Stimulated activated CD8-positive, alpha-beta memory T cell treated with anti-CD3 and anti-CD28 coated beads, Interleukin-7, amount 100 ng/mL, for 24 hours (primary cell): ENCODE results near the gene TMPRSS9.

ENCODE experiments used
- DNase-seq: peaks from one replicate; pipeline ENCODE4 v3.0.0-alpha.2; 2020; ENCODE audit warnings: low read depth

Gene TMPRSS9

DNA sequence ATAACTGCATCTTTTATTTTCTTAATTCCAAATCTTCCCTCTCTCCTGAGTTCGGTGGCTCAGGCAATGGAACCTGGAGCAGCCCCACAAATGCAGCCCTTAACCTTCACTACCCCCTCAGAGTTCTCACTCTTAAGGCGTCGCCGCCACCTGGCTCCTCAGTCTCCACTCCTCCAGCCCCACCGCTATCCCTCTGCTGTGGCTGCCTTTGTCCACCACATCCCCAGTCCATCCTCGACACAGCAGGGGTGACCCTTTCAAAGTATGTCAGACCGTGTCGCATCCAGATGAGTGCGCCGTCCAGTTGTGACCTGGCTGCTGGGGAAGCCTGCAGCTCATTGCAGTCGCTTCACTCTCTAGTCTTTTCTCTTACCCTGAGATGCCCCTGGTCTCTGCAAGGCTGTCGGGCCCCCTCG, 30.6 kb upstream of the TMPRSS9 start:
- DNase-seq, result no peak

DNA sequence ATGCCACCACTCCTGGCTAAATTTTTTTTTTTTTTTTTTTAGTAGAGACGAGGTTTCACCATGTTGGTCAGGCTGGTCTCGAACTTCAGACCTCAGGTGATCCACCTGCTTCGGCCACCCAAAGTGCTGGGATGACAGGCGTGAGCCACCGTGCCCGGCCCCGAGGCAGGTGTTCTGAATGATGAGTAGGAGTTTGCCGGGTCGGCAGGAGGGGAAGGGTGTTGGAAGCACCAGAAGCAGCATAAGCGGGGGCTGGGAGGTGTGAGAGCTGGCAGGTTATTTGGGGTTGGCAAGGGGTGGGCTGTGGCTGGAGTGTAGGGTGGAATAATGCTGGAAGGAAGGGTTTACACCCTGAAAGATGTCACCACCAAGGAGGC, 29.8 kb upstream of the TMPRSS9 start:
- DNase-seq, result no peak

DNA sequence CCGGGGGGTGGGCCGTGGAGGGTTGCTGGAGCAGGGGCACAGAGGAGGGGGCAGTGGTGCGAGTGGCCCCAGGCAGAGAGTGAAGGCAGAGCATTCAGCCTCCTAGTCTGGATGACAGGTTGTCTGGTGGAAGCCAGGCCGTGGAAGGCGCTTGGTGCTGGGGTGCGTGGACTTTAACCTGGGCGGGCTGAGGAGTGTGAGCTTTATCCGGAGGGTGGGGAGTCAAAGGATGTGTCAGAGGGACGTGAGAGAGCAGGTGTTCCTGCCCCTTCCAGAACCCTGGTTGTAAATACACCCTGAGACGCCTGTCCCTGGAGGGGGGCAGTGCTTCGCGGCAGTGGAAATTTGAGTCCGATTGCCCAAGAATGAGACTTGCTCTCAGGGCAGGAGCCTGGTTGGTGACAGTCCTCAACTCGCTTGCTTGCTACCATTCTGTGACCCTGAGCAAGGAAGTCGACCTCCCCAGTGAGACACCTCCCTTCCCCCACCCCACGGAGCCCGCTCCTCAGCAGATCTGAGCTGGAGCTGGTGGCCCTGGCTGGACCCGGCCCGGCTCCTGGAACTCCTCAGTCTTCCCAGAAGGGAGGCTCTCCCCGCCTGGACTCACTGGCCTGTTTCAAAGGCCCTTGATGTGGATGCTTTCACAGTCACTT, 29.3 kb upstream of the TMPRSS9 start:
- no peak for DNase-seq

- no peak for DNase-seq
Measured at GRCh38 chr19:2331601-2332246, 28.3 kb upstream of the TMPRSS9 start.

- no peak for DNase-seq
Measured at GRCh38 chr19:2332341-2333026, 27.6 kb upstream of the TMPRSS9 start.

GRCh38 chr19:2333027-2333806, 26.8 kb upstream of the TMPRSS9 start:
- no peak for DNase-seq

- no peak for DNase-seq
Measured at GRCh38 chr19:2333807-2334211, 26.3 kb upstream of the TMPRSS9 start.

DNA sequence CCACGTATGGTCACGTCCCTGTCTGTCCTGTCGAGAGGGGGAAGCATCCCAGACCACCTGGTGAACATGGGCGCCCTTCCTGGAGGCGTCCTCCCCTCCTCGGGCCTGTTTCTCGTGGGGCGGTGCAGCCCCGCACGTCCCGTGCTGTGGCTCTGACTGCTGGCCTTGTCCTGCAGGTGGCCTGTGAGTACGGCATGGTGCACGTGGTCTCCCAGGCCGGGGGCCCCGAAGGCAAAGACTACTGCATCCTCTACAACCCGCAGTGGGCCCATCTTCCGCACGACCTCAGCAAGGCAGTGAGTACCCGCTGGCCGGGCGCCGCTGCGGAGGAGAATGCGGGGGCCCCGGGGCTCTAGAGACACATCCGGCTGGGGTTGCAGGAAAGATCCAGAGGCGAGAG, 25.6 kb upstream of the TMPRSS9 start:
- no peak for DNase-seq

DNA sequence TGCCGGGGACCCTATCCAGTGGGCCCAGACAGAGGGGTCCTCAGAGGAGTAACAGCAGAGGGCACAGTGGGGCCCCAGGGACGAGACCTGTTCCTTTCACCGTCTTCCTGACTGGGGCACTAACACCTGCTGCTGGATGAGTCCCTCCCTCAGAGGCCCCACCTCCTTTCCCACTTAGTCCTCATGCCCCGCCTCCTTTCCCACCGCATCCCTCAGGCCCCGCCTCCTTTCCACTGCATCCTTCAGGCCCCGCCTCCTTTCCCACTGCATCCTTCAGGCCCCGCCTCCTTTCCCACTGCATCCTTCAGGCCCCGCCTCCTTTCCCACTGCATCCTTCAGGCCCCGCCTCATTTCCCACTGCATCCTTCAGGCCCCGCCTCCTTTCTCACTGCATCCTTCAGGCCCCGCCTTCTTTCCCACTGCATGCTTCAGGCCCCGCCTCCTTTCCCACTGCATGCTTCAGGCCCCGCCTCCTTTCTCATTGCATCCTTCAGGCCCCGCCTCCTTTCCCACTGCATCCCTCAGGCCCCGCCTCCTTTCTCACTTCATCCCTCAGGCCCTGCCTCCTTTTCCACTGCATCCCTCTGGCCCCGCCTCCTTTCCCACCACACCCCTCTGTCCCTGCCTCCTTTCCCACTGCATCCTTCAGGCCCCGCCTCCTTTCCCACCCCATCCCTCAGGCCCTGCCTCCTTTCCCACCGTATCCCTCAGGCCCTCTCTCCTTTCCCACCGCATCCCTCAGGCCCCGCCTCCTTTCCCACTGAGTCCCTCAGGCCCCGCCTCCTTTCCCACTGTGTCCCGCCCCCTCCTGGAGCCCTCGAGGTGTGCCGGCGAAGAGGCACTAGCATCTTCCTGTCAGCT, 24.8 kb upstream of the TMPRSS9 start:
- no peak for DNase-seq

- no peak for DNase-seq
Measured at GRCh38 chr19:2335848-2336247, 24.2 kb upstream of the TMPRSS9 start.

- DNase-seq, result no peak
Measured at GRCh38 chr19:2336528-2337328, 23.3 kb upstream of the TMPRSS9 start.

- DNase-seq, result no peak
Measured at GRCh38 chr19:2337329-2337707, 22.7 kb upstream of the TMPRSS9 start.

DNA sequence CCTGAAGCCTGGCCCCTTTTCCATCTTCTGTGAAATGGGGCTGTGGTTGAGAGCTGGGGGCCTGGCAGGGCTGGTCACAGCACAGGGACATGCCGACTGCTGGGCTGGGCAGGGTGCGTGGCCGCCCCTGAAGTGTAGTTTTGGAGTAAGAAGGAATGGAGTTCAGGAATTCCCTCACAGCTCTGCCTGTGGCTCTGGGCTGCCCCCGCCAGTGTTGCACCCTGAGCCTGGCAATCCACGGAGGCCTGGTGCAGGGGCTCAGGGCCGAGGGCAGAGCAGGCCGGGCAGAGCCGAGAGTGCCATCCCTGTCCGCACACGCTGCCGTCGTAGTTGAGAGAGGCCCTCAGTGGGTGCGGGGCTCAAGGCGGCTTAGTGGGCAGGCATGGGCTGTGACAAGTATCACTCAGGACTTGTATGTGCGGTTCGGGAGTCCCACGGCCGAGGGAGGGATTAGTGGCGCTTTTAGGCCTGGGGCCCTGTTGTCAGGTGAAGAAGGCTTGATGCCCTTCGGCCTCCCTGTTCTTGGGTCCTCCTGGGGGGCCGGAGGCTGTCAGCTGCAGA, 21.9 kb upstream of the TMPRSS9 start:
- no peak for DNase-seq

DNA sequence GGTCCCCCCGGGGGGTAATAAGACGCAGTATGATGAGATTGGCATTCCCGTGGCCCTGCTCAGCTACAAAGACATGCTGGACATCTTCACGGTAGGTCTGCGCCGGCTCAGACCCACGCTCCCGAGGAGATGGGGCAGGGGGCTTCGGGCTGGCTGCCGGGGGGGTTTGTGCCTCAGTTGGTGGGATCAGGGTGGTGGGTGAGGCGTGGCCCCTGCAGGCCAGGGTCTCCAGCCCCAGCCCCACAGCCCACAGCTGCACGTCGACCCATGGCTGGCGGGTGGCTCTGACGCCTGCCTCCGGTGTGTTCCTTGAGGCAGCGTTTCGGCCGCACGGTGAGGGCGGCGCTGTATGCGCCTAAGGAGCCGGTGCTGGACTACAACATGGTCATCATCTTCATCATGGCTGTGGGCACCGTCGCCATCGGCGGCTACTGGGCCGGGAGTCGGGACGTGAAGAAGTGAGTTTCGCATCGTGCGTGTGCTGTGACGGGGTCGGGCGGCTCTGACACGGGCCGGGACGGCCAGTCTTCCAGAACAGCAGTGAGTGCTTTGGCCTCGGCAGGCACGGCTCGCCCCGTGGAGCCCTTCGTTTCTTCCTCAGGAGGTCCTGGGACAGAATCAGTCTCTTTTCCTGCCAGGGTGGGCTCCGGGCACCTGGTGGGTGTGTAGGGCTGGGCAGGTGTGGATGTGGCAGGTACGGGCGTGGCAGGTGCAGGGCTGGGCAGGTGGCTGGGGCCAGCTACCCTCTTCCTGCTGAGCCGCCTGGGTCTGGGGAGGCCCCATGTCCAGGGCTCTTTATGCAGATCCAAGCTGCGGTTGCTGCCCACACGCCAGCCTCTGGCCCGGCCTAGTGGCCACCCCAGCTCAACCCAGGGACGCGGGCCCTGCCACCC, 21.1 kb upstream of the TMPRSS9 start:
- DNase-seq, result no peak

- no peak for DNase-seq
Measured at GRCh38 chr19:2339644-2340310, 20.3 kb upstream of the TMPRSS9 start.

DNA sequence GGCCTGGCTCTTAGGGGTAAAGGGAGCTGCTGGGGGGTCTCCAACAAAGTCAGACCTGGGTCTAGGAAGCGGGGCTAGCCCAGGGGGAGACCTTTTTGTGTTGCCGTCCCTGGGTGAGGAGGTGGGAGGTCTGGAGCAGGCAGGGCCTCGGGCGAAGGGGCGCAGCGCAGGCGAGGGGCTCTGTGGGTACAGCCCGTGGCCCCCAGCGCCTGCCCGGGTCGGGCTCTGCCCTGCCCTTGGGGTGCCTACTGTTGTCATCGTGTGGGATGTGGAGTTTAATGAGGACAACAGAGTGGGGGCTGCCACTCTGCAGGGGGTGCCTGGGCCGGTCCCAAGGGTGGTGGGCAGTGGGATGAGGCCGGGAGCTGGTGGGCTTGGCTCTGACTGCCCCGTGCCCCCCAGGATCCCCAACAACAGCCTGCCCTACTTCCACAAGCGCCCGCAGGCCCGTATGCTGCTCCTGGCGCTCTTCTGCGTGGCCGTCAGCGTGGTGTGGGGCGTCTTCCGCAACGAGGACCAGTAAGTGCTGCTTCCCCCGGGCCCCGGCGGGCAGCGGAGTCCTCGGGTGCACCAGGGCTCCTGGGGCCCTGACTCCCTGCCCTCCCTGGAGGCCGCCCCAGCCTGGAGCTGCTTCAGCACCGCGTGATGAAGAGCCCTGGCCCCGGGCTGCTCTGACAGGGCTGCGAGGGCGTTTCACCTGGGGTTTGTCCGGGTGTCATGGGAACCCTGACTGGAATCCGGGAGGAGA, 19.4 kb upstream of the TMPRSS9 start:
- DNase-seq, result no peak

DNA sequence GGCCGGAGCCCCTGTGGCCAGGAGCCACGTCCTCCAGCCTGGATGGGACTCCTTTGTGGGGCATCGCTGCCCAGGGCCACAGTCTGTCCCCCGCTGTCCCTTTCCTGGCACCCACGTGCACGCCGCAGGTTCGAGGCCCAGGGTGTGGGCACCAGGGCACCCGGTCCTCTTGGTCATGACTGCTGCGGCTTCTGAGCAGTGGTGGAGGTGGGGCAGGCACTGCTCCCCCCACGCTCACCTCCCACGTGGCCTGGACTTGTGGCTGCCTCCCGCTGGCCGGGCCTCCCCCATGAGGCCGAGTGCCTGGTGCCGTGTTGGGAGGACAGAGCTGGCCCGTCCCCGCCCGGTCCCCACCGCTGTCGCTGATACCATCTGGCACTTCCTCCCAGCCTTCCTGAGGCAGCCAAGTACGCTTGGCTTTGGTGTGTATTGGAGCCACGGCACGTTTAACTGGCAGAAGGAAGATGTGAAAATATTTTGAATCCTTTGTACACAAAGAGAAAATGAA, 18.8 kb upstream of the TMPRSS9 start:
- DNase-seq, result no peak

DNA sequence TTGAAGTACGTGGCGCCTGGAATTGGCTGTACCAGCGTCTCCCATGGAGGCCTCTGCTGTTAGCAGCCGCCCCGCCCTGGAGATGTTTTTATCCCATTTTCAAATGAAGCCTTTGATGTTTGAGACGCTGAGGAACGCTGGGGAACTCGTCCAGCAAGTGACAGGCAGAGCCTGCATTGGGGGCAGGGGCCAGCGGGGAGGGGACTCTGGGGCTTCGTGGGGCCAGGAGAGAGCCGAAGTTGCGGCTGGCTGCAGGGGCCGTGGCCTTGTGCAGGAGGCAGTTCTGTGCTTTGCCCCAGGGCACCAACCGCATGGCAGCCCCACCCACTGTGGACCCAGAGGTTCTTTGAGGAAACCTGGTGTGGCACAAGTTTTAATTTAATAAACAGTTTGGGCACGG, 18.1 kb upstream of the TMPRSS9 start:
- no peak for DNase-seq
